HUDEP-2 (cell line): ENCODE results near the gene CD44.
A peak's percentile ranks its signal among the peaks of the same experiment; 100 is the strongest.
"Not testable (repeated sequence)": the region's sequence is repeated elsewhere in the genome, so short reads cannot be mapped to it uniquely, and the experiment has no call there.

Experiments
- DNase-seq, 76 experiments: peaks; one replicate each; lab custom pipeline; 2025; ENCODE audit not compliant: unreplicated experiment in 76 of 76; lab: John Stamatoyannopoulos, UW

CD44 gene

GRCh38 chr11:35138943-35139721, at the start of gene CD44:
Gene CD44 (plus strand): TSS chr11:35139171. CDS start chr11:35139304, 133 bp downstream.
- peak in 66 of 76 experiments; percentile 9 to 81 (median 62) for DNase-seq

- no peak for DNase-seq
Observed at GRCh38 chr11:35089666-35090065, 49.3 kb upstream of the CD44 start.

- no peak for DNase-seq
Observed at GRCh38 chr11:35090125-35090524, 48.8 kb upstream of the CD44 start.

GRCh38 chr11:35090991-35091390, 48.0 kb upstream of the CD44 start:
- not testable (repeated sequence) for DNase-seq

- DNase-seq: no peak
Observed at GRCh38 chr11:35096723-35097122, 42.2 kb upstream of the CD44 start.

- DNase-seq: no peak
Observed at GRCh38 chr11:35097814-35098455, 41.0 kb upstream of the CD44 start.

- no peak for DNase-seq
Observed at GRCh38 chr11:35098855-35099254, 40.1 kb upstream of the CD44 start.

GRCh38 chr11:35099278-35100012, 39.5 kb upstream of the CD44 start:
- DNase-seq: no peak

GRCh38 chr11:35100013-35100383, 39.0 kb upstream of the CD44 start:
- DNase-seq: no peak

- no peak for DNase-seq
Observed at GRCh38 chr11:35101223-35101622, 37.7 kb upstream of the CD44 start.

- DNase-seq: no peak
Observed at GRCh38 chr11:35102267-35102666, 36.7 kb upstream of the CD44 start.

GRCh38 chr11:35103366-35104208, 35.4 kb upstream of the CD44 start:
- peak in 3 of 76 experiments; percentile 2 to 19 (median 5) for DNase-seq

GRCh38 chr11:35104655-35105054, 34.3 kb upstream of the CD44 start:
- peak in 51 of 76 experiments; percentile 2 to 88 (median 48) for DNase-seq

GRCh38 chr11:35105319-35106079, 33.5 kb upstream of the CD44 start:
- peak in 74 of 76 experiments; percentile 41 to 94 (median 80) for DNase-seq

GRCh38 chr11:35106595-35106994, 32.4 kb upstream of the CD44 start:
- DNase-seq: no peak

GRCh38 chr11:35107861-35108260, 31.1 kb upstream of the CD44 start:
- DNase-seq: peak in 1 of 76 experiments; percentile 22

GRCh38 chr11:35108336-35108735, 30.6 kb upstream of the CD44 start:
- not testable (repeated sequence) for DNase-seq

GRCh38 chr11:35109041-35109440, 29.9 kb upstream of the CD44 start:
- DNase-seq: no peak

GRCh38 chr11:35109827-35110226, 29.1 kb upstream of the CD44 start:
- DNase-seq: no peak
